ENCODE data around the gene GABRG3. TPM values are rescaled to one million over a fixed set of nuclear protein-coding genes. Genes with fewer than 3 reads are reported as not detected.

Gene GABRG3
- total RNA-seq, 1 donor from 2014 or later, result 3.0 TPM

GRCh38 chr15:27088584-27089232 lies 117.7 kb downstream of the GABRG3 start:
- no peak for TF ChIP-seq CTCF (IDR thresholded peaks at IDR 0.05; ENCODE audit: unreplicated experiment)
- DNase-seq (ENCODE audit: low spot score in 2 of 2, unreplicated experiment in 2 of 2), result no peak
- Mint-ChIP-seq H3K4me1 (peaks cover 37% of the 10 kb centered on the region), H3K27ac (no peak overlapping the region), H3K27me3 (ENCODE audit: low read depth) (no peaks in the 10 kb centered on the region), H3K9me3 (no peaks in the 10 kb centered on the region), H3K4me3 (no peak overlapping the region), H3K36me3 (no peaks in the 10 kb centered on the region)

- no peak overlapping the region for H3K4me3 Mint-ChIP-seq
- H3K27me3 Mint-ChIP-seq (ENCODE audit: low read depth), result no peaks in the 10 kb centered on the region
- DNase-seq (ENCODE audit: low spot score in 2 of 2, unreplicated experiment in 2 of 2), result no peak
- H3K36me3 Mint-ChIP-seq, result no peaks in the 10 kb centered on the region
- no peak for TF ChIP-seq CTCF (IDR thresholded peaks at IDR 0.05; ENCODE audit: unreplicated experiment)
- H3K9me3 Mint-ChIP-seq, result no peaks in the 10 kb centered on the region
- peaks cover 42% of the 10 kb centered on the region for H3K4me1 Mint-ChIP-seq
- H3K27ac Mint-ChIP-seq, result no peak overlapping the region
These were observed 118.2 kb downstream of the GABRG3 start for GRCh38 chr15:27089233-27089586.

- DNase-seq (ENCODE audit: low spot score in 2 of 2, unreplicated experiment in 2 of 2), result no peak
- Mint-ChIP-seq H3K9me3 (no peaks in the 10 kb centered on the region), H3K36me3 (no peaks in the 10 kb centered on the region), H3K4me1 (peaks cover 45% of the 10 kb centered on the region), H3K27ac (no peak overlapping the region), H3K4me3 (no peak overlapping the region), H3K27me3 (ENCODE audit: low read depth) (no peaks in the 10 kb centered on the region)
- no peak for TF ChIP-seq CTCF (IDR thresholded peaks at IDR 0.05; ENCODE audit: unreplicated experiment)
These were observed 118.7 kb downstream of the GABRG3 start for GRCh38 chr15:27089676-27090075.

- peak overlapping the region; percentile 52 for H3K27ac Mint-ChIP-seq
- TF ChIP-seq CTCF (IDR thresholded peaks at IDR 0.05; ENCODE audit: unreplicated experiment), result no peak
- peaks cover 54% of the 10 kb centered on the region for H3K4me1 Mint-ChIP-seq
- H3K4me3 Mint-ChIP-seq, result no peak overlapping the region
- no peak for DNase-seq (ENCODE audit: low spot score in 2 of 2, unreplicated experiment in 2 of 2)
- no peaks in the 10 kb centered on the region for H3K9me3 Mint-ChIP-seq
- no peaks in the 10 kb centered on the region for H3K36me3 Mint-ChIP-seq
- no peaks in the 10 kb centered on the region for H3K27me3 Mint-ChIP-seq (ENCODE audit: low read depth)
These were observed 120.4 kb downstream of the GABRG3 start for GRCh38 chr15:27091270-27091940.

GRCh38 chr15:27092390-27092789 lies 121.4 kb downstream of the GABRG3 start:
- no peaks in the 10 kb centered on the region for H3K27me3 Mint-ChIP-seq (ENCODE audit: low read depth)
- H3K36me3 Mint-ChIP-seq, result no peaks in the 10 kb centered on the region
- TF ChIP-seq CTCF (IDR thresholded peaks at IDR 0.05; ENCODE audit: unreplicated experiment), result no peak
- H3K27ac Mint-ChIP-seq, result peak overlapping the region; percentile 73
- H3K4me1 Mint-ChIP-seq, result peaks cover 51% of the 10 kb centered on the region
- no peaks in the 10 kb centered on the region for H3K9me3 Mint-ChIP-seq
- DNase-seq (ENCODE audit: low spot score in 2 of 2, unreplicated experiment in 2 of 2), result no peak
- no peak overlapping the region for H3K4me3 Mint-ChIP-seq

Measured in mesothelial cell of epicardium (in vitro differentiated cells).